Skin of body (tissue), 2 donors: ENCODE measurements around the gene GLYATL3. TPM values are rescaled to one million over a fixed set of nuclear protein-coding genes. Genes with fewer than 3 reads are reported as not detected.

ENCODE experiments used
- DNase-seq: peaks from one replicate; lab custom pipeline; 2025; lab: John Stamatoyannopoulos, UW
- total RNA-seq: library from RNA; depleted of rRNA; stranded (reverse); fragments of >200 nt; gene quantifications from one replicate; pipeline ENCODE4 v1.2.3, GENCODE V29; 2014

The GLYATL3 gene
- total RNA-seq, 1 donor from 2014 or later, result 0.39 TPM

- no peak for DNase-seq
These were observed 15.1 kb downstream of the GLYATL3 start for GRCh38 chr6:49514571-49515484.

GRCh38 chr6:49515485-49516146 is 15.9 kb downstream of the GLYATL3 start:
- no peak for DNase-seq

GRCh38 chr6:49516147-49516505 is 16.4 kb downstream of the GLYATL3 start:
- no peak for DNase-seq

GRCh38 chr6:49517919-49518318 is 18.2 kb downstream of the GLYATL3 start:
- no peak for DNase-seq

DNA sequence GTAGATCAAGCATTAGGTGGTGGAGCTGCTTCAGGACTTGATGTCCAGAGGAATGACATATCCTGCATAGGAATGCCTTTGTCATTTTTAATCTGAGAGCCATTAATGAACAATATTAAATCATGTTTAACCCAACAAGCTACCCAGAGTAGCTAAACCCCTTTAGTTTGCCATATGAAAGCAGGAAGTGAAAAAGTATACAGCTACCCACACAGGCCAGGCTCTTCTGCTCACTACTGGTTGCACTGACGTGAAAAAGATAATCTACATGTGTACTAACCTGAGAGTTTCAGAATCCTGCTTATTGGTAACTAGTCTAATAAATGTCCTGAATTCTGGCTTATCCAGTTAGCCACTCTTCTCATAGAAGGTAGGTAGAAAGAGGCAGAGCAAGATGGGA is 19.9 kb downstream of the GLYATL3 start:
- DNase-seq, result no peak

GRCh38 chr6:49522710-49523593 is 23.2 kb downstream of the GLYATL3 start:
- DNase-seq, result no peak

GRCh38 chr6:49523901-49524300 is 24.2 kb downstream of the GLYATL3 start:
- no peak for DNase-seq

DNA sequence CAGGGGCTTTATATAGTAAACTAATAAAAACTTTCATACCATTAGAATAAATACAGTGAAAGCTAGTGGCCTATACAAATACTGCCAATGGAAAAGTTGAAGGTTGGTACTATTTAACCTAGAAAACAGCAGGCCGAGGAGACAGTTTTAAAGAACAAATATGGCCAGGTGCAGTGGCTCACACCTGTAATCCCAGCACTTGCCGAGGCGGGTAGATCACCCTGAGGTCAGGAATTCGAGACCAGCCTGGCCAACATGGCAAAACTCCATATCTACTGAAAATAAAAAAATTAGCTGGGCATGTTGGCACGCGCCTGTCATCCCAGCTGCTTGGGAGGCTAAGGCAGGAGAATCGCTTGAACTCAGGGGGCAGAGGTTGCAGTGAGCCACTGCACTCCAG is 24.8 kb downstream of the GLYATL3 start:
- no peak for DNase-seq

DNA sequence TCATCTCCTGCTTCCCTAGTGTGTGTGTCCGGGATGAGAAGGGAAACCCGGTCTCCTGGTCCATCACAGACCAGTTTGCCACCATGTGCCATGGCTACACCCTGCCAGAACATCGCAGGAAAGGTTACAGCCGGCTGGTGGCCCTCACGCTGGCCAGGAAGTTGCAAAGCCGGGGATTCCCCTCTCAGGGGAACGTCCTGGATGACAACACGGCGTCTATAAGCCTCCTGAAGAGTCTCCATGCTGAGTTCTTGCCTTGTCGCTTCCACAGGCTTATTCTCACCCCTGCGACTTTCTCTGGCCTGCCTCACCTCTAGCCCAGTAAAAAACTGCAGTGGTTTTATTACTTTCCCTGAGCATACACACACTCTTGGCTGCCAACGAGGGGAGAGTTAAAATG is 26.9 kb downstream of the GLYATL3 start:
- DNase-seq, result no peak

GRCh38 chr6:49527320-49527719 is 27.6 kb downstream of the GLYATL3 start:
- DNase-seq, result no peak

DNA sequence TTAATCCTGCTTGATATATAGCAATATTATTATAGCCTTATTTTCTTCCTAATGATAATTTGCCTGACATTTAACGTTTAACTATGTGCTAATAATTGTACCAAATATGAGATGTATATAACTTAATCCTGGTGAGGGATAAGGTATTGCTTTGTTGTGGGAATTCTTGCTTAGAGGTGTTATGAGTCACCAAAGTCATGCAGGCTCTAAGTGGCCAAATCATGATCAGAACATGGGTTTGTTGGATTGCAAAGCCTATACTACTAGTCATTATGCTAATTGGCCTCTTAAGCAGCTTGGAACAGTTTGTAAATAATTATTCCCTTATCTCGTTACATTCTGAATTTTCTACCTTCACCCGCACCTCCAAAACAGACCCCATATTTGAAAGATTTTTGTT is 28.8 kb downstream of the GLYATL3 start:
- no peak for DNase-seq

GRCh38 chr6:49530141-49530776 is 30.5 kb downstream of the GLYATL3 start:
- DNase-seq, result no peak

GRCh38 chr6:49531774-49532569 is 32.2 kb downstream of the GLYATL3 start:
- DNase-seq, result peak; percentile 75

GRCh38 chr6:49535795-49536194 is 36.1 kb downstream of the GLYATL3 start:
- DNase-seq, result no peak

GRCh38 chr6:49539102-49539501 is 39.4 kb downstream of the GLYATL3 start:
- no peak for DNase-seq

DNA sequence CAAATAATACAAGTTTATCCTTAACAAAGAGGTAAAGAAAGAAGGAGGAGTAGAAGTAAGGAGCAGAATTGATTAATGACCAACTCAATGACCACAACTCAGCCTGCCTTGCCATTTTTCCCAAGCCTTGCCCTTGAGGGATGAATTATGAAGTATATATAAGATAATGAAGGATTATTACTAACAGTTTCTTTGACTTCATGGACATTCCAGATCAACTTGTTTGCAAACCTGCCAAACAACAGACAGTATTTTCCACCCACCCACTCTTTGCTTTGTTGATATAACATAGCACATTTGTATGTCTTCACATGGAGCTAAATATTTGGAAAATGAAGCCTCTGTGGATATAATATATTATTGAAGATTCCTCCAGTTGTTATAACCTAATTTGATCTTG is 40.9 kb downstream of the GLYATL3 start:
- DNase-seq, result no peak

DNA sequence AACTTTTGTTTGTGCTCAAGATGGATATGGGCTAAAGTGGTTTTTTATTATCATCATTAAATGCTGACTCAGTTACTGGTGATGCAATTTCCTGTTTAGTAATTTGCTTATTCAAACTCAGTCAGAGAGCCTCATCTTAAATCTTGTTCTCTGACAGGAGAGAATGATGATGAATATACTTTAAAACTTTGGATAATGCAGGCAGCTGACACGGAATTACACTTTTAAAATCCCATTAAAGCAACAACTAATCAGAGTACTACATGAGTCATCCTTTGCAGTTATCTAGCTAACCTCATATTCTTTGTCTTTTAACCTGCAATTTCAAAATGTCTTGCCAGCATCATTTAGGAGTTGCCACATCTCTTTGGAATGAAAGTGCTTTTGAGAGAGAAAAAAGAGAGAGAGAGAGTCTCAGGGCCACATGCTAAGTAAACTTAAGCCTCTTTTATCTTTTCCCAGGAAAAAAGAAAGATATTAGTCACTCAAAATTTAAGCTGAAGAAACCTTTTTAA is 41.5 kb downstream of the GLYATL3 start:
- DNase-seq, result no peak

GRCh38 chr6:49541936-49542335 is 42.2 kb downstream of the GLYATL3 start:
- DNase-seq, result no peak

DNA sequence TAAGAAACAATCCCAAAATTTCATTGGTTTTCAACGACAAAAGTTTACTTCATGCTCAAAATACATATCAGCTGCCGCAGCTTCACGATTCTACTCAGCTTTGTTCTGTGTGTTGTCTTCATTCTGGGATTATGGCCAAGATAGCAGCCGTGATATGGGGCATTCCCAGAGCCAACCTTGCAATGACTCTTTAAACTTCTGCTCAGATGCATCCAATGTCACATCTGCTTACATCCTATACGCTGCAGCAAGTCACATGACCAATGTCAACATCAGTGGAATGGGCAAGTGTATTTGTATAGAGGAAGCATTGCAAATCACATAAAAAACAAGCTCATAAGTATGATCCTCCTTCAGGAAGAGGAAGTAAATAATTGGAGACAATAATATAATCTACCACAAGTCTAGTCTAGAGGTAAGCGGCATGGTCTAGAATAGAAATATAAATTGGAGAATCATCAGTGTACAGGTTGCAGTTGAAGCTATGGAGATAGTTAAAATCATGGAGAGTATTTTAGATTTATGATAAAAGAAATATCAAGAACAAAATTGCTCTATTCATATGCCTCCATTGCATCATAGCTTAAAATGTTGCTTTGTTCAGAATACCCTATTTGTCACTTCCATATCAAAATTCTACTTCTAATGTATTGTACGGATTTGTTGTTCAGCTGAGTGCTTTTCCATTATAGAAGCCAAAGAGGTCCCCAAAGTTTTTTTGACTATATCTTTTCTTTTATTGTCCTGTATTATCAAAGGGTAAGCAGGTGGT is 43.5 kb downstream of the GLYATL3 start:
- no peak for DNase-seq

DNA sequence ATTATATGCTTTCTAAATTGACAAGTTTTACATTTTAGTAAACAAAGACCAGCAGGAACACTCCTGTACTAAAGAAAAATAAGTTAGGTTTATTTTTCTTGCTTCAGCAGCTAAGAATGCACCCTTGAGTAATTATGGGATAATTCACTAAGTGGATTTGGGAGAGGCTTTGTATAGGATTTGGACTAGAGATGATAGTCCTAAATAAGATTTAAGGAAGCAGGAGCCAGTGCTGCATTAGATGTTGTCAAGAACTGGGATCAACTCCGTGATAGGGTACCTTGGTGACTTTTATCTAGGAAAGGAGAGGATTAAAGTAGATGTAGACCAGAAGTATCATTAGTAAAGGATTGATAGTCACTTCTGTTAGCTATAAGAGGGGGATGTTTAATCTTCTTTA is 46.6 kb downstream of the GLYATL3 start:
- DNase-seq, result no peak
